C1 segment of cervical spinal cord (tissue), 14 donors: ENCODE results near the gene PANK4.

Experiments used
- DNase-seq, 14 donors: peaks; one replicate each; lab custom pipeline; 2025; lab: John Stamatoyannopoulos, UW

The PANK4 gene

DNA sequence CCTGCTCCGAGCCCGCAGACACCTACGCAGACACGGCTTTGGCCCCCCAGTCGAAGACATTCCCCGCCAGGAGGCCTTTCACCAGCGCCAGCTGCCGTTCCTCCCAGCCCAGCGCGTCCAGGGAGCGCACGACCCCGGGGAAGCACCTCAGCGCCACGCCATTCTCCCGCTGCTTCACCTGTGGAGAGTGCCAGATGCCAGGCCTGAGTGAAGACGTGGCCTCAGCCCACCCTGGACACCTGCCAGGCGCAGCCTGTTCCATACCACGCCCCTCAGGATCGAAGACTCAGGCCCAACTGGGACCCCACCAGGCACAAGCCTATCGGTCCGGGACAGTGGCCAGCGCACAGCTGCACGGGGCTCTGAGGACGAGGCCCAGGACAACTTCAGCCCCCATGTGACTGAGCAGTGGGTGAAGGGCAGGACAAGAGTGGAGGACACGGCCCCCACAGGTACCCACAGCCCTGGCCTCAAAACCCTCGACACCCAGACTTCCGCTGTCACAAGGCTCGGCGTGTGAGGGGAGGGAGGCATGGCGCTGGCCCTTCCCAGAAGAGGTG lies 13.5 kb downstream of the PANK4 start:
- no peak for DNase-seq

DNA sequence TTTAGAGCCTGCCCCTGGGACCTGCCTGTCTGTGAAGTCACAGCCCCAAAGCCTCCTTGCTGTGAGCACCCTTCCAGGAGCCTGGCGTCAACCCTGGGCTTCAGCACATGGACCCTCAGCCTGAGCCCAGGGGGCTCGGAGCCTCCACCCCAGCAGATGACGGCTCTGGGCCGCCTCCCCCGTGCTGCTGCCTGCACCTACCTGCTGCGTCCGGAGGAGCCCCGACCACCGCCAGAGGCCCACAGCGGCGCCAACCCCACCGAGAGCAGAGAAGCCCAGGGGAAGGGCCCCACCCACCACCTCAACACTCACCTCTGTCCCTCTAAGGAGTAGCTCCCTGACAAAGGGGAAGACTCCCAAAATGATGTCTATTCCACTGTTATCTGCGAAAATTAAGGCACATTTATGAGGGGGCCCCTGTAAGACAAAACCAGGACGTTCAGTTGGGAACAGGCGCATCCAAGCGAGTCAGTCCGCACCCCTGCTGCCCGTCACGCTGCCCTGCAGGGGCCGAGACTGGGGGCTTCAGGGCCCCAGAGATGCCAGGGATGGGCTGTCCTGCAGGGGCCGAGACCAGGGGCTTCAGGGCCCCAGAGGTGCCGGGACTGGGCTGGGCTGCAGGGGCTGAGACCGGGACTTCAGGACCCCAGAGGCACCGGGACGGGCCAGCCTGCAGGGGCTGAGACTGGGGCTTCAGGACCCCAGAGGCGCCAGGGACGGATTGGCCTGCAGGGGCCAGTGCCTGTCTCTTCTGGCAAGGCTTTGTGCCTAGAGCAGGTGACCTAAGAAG lies 15.8 kb downstream of the PANK4 start:
- DNase-seq = no peak

DNA sequence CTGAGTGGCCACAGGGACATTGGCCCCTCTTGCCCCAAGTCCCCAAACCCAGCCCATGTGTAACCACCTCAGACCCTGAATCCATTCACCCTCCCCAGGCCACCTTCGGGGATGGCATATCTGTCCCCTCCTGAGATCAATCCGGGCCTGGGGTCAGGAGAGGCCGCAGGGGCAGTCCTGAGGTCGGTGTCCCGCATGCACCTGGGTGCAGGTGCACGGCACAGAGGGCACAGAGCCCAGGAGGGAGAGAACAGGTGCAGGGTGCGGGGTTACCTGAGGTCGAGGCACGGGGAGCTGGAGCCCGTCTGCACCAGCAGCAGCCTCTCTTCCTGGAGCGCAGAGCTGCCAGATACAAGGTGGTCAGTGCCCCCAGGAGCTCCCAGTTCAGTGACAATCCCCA lies 16.8 kb downstream of the PANK4 start:
- no peak for DNase-seq

DNA sequence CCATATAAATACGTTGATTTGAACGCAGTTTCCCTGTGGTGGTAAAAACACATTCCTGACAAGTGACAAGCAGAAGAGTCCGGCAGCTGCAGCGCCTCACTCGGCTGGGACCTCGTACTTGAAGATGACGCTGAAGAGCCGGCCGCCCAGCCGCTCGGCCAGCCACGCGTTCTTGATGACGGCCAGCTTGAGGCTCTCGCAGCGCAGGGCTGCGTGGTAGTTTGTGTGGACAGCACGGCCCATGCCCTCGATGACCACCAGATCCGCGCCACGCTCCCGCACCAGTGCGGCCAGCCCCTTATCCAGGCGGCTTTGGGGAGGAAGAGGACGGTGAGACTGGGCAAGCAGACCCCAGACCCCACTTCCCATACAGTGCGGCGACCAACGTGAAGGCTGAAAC lies 17.6 kb downstream of the PANK4 start:
- no peak for DNase-seq

DNA sequence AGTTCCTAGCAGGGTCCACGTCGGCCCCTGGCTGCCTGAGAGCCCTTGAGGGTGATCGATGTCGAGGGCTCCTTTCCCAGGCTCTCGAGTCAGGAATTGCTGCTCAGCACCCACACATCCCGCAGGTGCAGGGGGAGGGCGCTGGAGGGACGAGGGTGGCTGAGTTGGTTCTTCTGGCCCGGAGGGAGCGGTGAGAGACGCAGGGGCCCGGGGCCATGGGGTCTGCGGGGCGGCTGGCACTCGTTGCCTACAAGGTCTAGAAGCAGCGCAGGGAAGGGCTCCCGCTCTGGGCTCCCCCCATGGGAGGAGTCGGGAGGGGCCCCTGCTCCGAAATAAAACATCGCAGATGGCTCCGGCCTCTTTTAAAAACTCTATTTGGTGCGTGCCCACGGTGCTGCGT lies 18.2 kb downstream of the PANK4 start:
- DNase-seq = no peak

DNA sequence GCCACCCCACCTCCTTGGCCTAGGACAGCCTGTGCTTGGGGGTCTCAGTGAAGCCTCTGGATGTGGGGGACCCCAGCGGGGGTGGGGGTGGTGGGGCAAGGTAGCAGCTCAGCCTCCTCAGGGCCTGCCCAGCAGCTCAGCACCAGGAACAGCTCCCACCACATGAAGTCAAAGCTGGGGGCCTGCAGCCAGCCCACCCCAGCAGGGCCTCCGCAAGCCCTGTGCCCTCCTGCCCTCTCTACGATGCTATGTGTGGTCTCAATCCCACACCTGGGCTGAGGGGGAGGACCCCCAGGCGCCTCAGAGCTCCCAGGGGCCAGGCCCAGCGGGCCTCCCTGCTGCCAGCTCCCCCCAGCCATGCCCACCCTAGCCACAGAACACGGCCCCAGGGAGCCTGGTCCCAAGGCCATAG lies 18.6 kb downstream of the PANK4 start:
- no peak for DNase-seq

DNA sequence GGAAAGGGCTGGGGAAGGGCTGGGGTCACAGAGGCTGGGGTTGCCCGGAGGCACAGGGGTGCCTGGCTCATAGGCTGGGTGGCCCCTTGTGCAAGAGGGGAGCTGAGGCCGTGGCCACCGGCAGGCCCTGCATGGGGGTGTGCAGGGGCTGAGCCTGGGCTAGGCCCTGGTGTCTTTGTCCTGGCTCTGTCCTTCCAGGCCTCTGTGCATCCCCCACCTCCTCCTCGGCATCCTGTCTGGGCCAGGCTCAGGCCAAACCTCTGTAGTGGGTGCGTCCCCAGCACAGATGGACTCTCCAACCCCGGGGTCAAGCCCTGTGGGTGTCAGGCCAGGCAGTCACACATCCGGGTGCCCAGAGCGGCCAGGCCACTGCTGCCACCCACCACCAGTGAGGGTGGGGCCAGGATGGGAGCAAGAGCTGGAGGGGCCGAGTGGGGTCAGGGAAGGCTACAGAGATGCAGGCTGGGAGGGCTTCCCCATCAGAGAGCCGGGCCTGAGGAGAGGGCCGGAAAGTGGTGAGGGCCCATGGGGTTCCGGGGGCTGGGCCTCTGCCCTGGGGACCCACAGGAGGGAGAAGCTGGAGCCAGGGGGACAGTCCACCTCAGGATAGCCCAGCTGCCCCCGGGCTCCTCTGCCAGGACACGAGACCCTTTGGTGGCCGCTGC lies 19.4 kb downstream of the PANK4 start:
- DNase-seq = no peak

DNA sequence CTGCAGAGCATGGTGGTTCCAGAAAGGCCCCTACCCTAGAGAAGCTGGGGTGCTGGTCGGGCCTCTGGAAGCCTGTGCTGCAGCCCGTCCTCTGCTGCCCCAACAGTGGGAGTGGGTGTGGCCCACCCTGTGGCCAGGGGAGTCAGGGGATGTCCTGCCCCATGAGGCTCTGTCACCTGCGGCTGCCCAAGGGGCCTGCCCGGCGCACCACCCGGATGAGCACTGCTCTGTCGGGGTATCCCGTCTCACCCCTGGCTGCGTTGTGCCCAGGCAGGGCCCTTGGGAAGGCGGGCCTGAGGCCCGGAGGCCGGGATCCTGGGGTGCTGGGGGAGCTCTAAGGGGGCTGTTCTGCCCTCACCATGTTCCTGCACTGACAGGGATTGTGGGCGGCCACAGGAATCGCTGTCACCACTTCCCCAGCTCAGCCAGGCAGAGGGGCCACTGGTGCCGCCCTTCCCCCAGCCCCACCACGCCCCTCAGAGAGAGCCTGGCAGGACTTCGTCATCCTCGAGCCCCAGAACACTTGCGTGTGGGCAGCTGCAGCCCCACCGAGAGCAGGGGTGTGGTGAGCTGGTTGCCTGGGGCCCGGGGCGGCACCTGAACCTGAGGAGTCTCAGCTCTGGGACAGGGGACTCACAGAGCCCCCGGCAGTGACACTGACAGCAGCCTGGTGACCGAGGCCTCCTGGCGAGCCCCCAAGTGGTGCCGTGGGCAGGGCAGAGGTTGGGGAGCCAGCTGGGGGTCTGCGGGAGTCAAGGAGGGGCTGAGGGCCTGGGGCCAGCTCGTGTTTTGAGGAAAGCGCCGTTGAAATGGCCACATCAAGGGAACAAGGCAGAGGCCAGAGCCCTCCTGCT lies 20.2 kb downstream of the PANK4 start:
- DNase-seq = no peak

DNA sequence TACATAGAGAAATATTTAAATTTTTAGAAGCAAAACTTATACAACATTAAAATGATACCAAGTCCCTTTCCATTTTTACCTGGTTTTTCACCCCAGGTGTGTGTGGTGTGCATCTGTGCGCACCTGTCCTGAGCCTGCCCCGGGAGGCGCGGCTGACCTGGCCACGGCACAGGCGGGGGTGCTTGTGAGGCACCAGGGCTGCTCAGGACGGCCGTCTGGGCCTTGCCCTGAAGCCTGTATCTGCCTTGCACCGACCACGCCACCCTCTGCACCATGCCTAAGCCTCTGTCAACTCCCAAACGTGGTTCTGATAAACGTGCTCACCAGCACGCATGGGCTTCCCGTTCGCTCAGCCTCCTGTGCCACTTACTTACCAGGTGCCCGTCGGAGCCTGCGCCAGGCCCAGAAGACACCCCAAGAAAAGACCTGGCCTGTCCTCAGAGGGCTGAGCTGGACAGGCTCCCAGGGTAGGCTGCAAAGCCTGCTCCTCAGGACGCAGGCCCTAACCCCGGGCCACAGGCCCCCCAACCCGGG lies 20.9 kb downstream of the PANK4 start:
- DNase-seq = no peak

DNA sequence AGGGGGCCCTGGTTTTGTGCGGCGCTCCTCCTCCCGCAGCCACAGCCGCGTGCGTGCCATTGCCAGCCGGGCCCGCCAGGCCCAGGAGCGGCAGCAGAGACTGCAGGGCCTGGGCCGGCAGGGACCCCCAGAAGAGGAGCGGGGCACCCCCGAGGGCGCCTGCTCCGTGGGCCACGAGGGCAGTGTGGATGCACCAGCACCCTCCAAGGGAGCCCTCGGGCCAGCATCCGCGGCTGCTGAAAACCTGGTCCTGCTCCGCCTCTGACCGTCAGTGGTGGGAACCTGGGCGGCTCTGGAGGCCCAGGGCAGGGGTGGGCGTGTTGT lies 21.5 kb downstream of the PANK4 start:
- no peak for DNase-seq

DNA sequence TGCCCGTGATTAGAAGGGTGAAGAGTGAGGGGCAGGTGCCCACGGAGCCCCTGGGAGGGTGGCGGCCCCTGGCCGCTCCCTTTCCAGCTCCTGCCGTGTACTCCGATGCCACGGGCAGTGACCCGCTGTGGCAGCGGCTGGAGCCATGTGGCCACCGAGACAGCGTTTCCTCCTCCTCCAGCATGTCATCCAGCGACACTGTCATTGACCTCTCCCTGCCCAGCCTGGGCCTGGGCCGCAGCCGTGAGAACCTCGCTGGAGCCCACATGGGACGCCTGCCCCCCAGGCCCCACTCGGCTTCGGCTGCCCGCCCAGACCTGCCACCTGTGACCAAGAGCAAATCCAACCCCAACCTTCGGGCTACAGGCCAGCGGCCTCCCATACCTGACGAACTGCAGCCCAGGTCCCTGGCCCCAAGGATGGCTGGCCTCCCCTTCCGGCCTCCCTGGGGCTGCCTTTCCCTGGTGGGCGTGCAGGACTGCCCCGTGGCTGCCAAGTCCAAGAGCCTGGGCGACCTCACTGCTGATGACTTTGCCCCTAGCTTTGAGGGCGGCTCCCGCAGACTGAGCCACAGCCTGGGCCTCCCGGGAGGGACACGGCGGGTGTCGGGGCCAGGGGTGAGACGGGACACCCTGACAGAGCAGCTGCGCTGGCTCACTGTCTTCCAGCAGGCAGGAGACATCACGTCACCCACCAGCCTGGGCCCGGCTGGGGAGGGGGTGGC lies 22.0 kb downstream of the PANK4 start:
- no peak for DNase-seq

DNA sequence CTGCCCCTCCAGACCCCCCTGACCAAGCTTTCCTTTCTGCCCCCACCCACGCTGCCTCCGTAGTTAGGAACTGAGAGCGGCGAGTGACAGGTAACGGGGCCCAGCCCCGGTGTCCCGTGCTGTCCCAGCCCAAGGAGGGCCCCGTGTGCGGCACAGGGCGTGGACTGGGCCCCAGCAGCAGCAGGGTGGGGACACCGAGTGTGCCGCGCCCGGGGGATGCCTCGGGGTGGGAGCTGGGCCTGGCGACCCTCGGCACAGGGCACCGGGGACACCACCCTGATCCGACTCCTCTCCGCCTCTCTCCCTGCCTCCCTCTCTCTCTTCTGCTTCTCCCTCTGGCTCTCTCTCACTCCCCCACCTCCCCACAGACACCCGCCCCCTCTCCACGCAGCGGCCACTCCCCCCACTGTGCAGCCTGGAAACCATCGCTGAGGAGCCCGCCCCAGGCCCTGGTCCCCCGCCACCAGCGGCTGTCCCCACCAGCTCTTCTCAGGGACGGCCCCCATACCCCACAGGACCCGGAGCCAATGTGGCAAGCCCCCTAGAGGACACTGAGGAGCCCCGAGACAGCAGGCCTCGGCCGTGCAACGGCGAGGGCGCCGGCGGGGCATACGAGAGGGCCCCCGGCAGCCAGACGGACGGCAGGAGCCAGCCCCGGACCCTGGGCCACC lies 22.7 kb downstream of the PANK4 start:
- DNase-seq = no peak

DNA sequence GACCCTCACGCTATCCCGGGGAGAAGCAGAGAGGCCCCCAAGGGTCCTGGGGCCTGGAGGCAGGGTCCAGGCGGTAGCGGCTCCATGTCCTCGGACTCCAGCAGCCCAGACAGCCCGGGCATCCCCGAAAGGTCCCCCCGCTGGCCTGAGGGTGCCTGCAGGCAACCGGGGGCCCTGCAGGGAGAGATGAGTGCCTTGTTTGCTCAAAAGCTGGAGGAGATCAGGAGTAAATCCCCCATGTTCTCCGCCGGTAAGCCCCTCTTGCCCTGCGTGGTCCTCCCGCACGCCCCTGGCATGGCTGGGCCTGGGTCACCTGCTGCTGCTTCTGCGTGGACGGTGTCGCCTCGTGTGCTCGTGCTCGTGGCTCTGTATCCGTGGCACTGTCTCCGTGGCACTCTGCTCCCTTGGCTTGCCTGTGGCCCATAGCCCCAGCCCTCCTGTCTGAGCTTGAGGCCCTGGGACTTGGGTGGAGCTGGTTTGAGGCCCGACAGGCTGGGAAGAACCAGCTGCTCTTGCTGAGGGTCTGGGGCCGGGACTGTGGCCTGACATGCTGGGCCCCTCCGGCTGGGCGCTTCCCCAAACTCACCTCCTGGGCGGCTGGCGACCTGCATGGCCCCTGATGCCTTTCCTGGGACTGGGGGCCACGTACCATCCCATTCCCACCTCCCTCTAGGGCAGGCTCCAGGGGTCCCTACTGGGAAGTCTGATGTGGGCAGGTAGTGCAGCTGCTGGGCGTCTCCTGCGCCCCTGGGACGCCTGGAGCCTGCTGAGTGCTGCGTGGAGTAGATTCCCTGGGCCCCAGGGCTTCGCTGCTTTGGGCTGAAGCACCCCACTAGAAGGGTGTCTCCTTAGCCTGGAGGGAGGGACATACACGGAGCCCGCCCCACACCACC lies 23.5 kb downstream of the PANK4 start:
- DNase-seq = no peak

DNA sequence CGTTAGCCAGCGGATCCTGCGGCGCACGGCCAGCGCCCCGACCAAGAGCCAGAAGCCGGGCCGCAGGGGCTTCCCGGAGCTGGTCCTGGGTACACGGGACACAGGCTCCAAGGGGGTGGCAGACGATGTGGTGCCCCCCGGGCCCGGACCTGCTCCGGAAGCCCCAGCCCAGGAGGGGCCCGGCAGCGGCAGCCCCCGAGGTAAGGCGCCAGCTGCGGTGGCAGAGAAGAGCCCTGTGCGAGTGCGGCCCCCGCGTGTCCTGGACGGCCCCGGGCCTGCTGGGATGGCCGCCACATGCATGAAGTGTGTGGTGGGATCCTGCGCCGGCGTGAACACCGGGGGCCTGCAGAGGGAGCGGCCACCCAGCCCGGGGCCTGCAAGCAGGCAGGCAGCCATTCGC lies 24.2 kb downstream of the PANK4 start:
- DNase-seq = no peak

DNA sequence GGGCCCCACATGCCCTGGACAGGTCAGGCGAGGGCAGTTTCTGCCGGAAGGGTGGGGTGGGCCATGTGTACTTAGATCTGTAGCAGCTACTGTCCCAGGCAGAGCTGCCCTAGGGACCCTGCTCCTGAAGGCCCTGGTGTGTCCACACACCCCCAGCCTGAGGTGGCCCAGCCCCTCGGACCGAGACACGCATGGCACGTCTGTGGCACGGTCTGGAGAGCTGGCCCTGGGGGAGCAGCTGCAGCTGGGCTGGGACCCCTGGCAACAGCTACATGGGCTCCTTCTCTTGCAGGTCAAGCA lies 24.6 kb downstream of the PANK4 start:
- no peak for DNase-seq

DNA sequence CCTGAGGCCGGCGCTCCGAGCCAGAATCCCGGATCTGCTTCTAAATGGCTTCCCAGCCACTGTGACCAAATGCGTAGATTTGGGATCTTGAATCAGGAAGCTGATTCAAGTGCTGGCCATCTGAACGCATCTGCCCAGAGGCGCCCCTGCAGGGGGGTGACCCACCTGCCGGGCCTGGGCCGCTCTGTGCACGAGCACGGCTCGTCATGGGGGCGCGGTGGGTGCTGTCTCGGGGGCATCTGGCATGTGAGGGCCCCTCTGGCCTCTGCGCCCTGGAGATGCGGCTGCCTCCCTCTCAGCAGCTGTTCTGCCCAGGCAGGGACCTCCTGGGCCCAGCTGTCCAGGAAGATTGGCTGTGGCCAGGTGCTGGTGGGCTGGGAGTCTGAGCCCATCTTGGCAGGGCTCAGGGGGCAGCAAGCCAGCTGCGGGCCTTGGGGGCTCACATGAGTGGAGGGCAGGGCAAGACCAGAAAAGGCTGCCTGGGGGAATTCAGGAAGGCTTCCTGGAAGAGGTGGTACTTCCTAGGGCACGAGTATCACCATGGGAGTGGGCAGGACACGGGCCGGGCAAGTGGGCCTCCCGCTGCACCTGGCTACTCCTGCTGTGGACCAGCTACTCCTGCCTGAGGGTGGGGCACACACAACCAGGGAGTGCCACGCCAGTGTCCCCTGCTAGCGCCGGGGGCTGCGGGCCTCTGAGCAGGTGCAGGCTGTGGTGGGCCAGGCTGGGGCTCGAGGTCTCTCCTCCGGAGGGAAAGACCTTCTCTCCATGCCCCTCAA lies 25.2 kb downstream of the PANK4 start:
- no peak for DNase-seq

DNA sequence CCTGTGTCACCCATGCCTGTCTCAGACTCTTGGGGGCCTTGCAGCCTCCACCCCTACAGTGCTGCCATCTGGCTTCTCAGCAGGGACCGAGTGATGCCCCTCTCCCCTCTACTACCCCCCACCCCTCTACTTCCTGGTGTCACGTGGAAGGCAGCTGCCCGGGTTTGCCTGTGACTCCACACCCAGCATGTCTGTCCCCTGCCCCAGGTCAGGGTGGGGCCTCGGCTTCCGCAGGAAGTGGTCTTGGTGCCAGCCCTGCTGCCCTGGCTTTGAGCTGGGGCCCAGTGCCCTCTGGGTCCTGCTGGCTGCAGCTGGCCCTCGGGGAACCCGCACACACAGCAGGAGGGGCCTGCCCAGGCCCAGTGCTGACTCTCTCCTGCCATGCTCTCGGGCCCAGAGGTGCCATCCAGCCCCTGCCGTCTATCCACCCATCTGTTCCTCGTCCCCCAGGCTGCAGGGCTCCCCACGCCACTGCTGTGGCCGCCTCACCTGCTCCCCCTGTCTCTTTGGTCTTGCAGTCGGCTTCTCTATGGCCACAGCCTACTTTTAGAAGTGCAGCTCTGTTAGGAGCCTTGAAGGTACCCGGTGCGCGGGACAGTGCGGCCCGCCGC lies 26.3 kb downstream of the PANK4 start:
- DNase-seq = no peak

DNA sequence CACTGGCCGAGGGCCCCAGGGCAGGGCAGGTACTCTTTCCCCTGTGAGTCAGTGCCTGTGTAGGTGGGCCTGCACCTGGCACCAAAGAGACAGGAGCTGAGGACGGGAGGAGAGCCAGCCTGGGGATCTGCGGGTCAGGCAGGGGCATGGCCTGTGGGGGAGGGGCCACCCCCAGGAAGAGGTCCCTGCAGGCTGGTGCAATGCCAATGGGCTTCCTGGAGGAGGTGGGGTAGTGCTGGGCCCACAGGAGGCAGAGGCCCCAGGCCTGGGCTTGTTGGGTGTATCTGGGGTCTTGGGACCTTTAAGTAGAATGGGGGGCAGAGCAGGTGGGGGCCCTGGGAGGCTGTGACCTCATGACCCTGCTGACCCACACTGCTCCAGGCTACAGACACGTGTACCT lies 27.1 kb downstream of the PANK4 start:
- no peak for DNase-seq

DNA sequence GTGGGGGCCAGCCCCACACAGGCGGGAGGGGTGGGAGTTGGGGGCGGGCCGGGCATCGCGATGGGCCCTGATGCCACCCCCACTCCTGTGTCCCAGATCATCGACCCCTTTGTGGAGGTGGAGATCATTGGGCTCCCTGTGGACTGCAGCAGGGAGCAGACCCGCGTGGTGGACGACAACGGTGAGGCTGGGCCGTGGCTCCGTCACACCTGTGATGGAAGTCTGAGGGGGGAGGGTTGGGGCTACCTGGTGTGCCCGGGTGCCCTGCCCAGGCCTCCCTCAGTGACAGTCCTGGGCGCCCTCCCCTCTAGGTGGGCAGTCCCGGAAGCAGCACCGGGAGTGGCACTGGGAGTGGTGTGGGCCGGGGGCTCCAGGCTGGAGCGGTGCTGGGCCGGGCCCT lies 27.7 kb downstream of the PANK4 start:
- no peak for DNase-seq
